Brain microvascular endothelial cell (primary cell): ENCODE measurements around the gene CHCHD5.

Experiments used
- DNase-seq: peaks from one replicate; pipeline ENCODE4 v3.0.0-alpha.2; 2020
- H3K27ac ChIP-seq: fragments of 250-450 bp; sonication (Bioruptor Pico); 2 replicates; pipeline ENCODE4 v1.5.1; 2020; ENCODE audit warnings: mild to moderate bottlenecking, moderate library complexity
- H3K27me3 ChIP-seq: fragments of 250-450 bp; sonication (Bioruptor Pico); replicated peaks from 2 replicates; pipeline ENCODE4 v1.5.1; 2020; ENCODE audit warnings: mild to moderate bottlenecking
- H3K36me3 ChIP-seq: fragments of 250-450 bp; sonication (Bioruptor Pico); replicated peaks from 2 replicates; pipeline ENCODE4 v1.5.1; 2020; ENCODE audit warnings: mild to moderate bottlenecking
- H3K4me3 ChIP-seq: 2 replicates; pipeline ENCODE4 v1.5.1; 2011; ENCODE audit warnings: low read depth, mild to moderate bottlenecking, control low read depth, low read length, moderate library complexity
- in situ Hi-C: cut with HindIII; loops from 2 replicates; pipeline ENCODE4 v1.10.0; 2017; ENCODE audit warnings: low sequenced_read_pairs, low pct_ligation_motif_present
- TF ChIP-seq, protein P1 (sequence below): IDR thresholded peaks from 2 replicates; pipeline ENCODE4 v1.5.1; 2011; ENCODE audit warnings: low read depth, mild to moderate bottlenecking, moderate library complexity, low read length, control low read depth, inconsistent platforms; ENCODE audit errors: missing control alignments

Gene CHCHD5

DNA sequence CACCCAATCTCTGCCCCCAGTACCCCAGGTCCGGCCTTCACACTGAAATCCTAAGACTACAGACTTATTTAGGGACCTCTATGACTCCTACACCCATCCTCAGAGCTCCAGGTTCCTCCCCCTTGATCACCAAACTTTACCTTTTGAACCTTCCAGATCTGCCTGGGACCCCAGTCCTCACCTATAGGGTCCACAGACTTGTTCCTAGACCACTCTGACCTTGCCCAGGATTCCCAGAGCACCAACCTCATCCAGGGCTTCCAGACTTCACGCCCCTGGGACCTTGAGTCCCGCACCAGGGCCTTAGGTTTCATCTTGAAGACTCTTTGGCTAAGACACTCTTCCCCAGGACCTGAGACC is 462 bp downstream of the CHCHD5 start:
- in situ Hi-C loops, result no loop called here
- H3K27me3 ChIP-seq, result no peaks in the 10 kb centered on the region
- TF ChIP-seq, protein P1, sequence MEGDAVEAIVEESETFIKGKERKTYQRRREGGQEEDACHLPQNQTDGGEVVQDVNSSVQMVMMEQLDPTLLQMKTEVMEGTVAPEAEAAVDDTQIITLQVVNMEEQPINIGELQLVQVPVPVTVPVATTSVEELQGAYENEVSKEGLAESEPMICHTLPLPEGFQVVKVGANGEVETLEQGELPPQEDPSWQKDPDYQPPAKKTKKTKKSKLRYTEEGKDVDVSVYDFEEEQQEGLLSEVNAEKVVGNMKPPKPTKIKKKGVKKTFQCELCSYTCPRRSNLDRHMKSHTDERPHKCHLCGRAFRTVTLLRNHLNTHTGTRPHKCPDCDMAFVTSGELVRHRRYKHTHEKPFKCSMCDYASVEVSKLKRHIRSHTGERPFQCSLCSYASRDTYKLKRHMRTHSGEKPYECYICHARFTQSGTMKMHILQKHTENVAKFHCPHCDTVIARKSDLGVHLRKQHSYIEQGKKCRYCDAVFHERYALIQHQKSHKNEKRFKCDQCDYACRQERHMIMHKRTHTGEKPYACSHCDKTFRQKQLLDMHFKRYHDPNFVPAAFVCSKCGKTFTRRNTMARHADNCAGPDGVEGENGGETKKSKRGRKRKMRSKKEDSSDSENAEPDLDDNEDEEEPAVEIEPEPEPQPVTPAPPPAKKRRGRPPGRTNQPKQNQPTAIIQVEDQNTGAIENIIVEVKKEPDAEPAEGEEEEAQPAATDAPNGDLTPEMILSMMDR, result no peak
- peak overlapping the region; percentile 90 for H3K4me3 ChIP-seq
- H3K27ac ChIP-seq, result peak overlapping the region; percentile 95
- H3K36me3 ChIP-seq, result no peaks in the 10 kb centered on the region
- no peak for DNase-seq

GRCh38 chr2:112585400-112585799 is 991 bp downstream of the CHCHD5 start:
- no peak overlapping the region for H3K27ac ChIP-seq
- no peaks in the 10 kb centered on the region for H3K36me3 ChIP-seq
- in situ Hi-C loops, result no loop called here
- TF ChIP-seq, protein P1, result no peak
- H3K4me3 ChIP-seq, result peak overlapping the region; percentile 90
- H3K27me3 ChIP-seq, result no peaks in the 10 kb centered on the region
- no peak for DNase-seq

- H3K27ac ChIP-seq, result no peak overlapping the region
- TF ChIP-seq, protein P1, result no peak
- DNase-seq, result no peak
- H3K36me3 ChIP-seq, result no peaks in the 10 kb centered on the region
- no peak overlapping the region for H3K4me3 ChIP-seq
- in situ Hi-C loops, result no loop called here
- H3K27me3 ChIP-seq, result no peaks in the 10 kb centered on the region
Observed at GRCh38 chr2:112585873-112586464, 1.6 kb downstream of the CHCHD5 start.

DNA sequence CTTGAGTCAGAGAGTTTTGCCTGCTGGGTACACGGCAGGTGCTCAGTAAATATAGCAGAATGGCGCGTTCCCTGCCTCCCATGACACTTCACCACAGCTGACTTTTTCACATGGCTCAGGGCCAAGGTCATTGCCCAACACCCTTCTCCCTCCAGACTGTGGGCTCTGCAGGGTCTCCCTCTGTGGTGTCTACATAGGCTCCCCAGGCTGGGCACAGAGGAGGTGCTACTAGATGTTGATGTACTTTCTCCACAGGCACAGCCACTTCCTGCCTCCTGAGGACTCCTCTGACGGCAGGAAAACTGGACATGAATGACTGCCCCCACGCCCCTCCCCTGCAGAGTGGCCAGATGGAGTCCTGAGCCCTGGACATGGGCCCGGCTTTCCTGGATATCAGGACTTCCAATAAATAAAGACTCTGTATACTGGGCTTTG is 4.2 kb downstream of the CHCHD5 start:
- Histone ChIP-seq H3K27me3 (no peaks in the 10 kb centered on the region), H3K27ac (no peak overlapping the region), H3K36me3 (no peaks in the 10 kb centered on the region), H3K4me3 (no peak overlapping the region)
- in situ Hi-C loops, result no loop called here
- TF ChIP-seq, protein P1, result no peak
- no peak for DNase-seq

DNA sequence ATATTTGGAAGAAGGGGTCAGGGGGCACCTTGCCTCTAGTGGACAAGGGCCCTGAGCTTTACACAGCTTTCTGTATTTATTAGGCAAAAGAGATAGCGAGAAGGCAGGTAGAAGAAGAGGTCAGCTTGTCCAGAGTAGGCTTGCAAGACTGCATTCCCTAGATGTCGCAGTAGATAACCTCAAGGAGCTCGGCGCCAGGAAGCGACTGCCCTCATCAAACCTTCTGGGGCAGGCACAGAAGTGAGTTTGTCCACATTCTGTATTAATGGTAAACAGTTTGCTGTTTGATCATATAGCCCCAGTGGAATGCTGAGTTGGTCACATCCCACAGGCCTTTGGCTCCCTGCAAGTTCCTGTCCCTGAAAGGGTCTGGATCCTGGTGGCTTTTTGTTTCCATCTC is 7.0 kb downstream of the CHCHD5 start:
- TF ChIP-seq, protein P1, result no peak
- in situ Hi-C loops, result no loop called here
- Histone ChIP-seq H3K27me3 (no peaks in the 10 kb centered on the region), H3K36me3 (no peaks in the 10 kb centered on the region), H3K4me3 (no peak overlapping the region), H3K27ac (no peak overlapping the region)
- no peak for DNase-seq

- DNase-seq, result no peak
- TF ChIP-seq, protein P1, result no peak
- Histone ChIP-seq H3K36me3 (no peaks in the 10 kb centered on the region), H3K27me3 (no peaks in the 10 kb centered on the region), H3K4me3 (no peak overlapping the region), H3K27ac (no peak overlapping the region)
- in situ Hi-C loops, result no loop called here
Observed at GRCh38 chr2:112593736-112594135, 9.3 kb downstream of the CHCHD5 start.
